MCF 10A (cell line): ENCODE results near the gene TIMM17B. TPM values are rescaled to one million over a fixed set of nuclear protein-coding genes. Genes with fewer than 3 reads are reported as not detected.

Experiments used
- BruUV-seq: library from RNA; stranded (reverse); fragments of 400-500 nt; replicated peaks from 2 replicates; lab custom pipeline; 2021; lab: Mats Ljungman, UMichigan
- CTCF ChIA-PET: fragments of 300-600 bp; sonication (Branson Sonifier 250); formaldehyde crosslinking; extraction: SDS; loops from one replicate; lab custom pipeline; 2021; ENCODE audit warnings: antibody characterized with exemption, inconsistent platforms; lab: Yijun Ruan, JAX
- POLR2A ChIA-PET: fragments of 300-600, 350-650 bp; sonication (Branson Sonifier 250); formaldehyde crosslinking; extraction: SDS; loops from one replicate; lab custom pipeline; 2020; ENCODE audit warnings: antibody characterized with exemption, inconsistent platforms; lab: Yijun Ruan, JAX
- DNase-seq: peaks from one replicate; pipeline ENCODE4 v3.0.0-alpha.2; 2018; ENCODE audit not compliant: unreplicated experiment
- H3K27ac Mint-ChIP-seq: one replicate; pipeline ENCODE4 v1.8.0; 2022; ENCODE audit warnings: mild to moderate bottlenecking, low read depth, mixed read lengths; ENCODE audit not compliant: unreplicated experiment
- H3K27me3 Mint-ChIP-seq: one replicate; pipeline ENCODE4 v1.8.0; 2022; ENCODE audit warnings: mixed read lengths; ENCODE audit not compliant: insufficient read depth, unreplicated experiment
- H3K36me3 Mint-ChIP-seq: one replicate; pipeline ENCODE4 v1.8.0; 2022; ENCODE audit warnings: mild to moderate bottlenecking, moderate library complexity, mixed read lengths; ENCODE audit not compliant: insufficient read depth, unreplicated experiment
- H3K4me1 Mint-ChIP-seq: one replicate; pipeline ENCODE4 v1.8.0; 2022; ENCODE audit warnings: mixed read lengths; ENCODE audit not compliant: insufficient read depth, unreplicated experiment
- H3K4me3 Mint-ChIP-seq: one replicate; pipeline ENCODE4 v1.8.0; 2022; ENCODE audit warnings: mild to moderate bottlenecking, moderate library complexity, mixed read lengths; ENCODE audit not compliant: unreplicated experiment
- H3K9me3 Mint-ChIP-seq: one replicate; pipeline ENCODE4 v1.8.0; 2022; ENCODE audit warnings: mixed read lengths; ENCODE audit not compliant: unreplicated experiment
- intact Hi-C: fragments of 100-400 bp; cut with micrococcal nuclease; formaldehyde crosslinking; loops from 2 replicates; pipeline ENCODE4 v1.14.1; 2022
- total RNA-seq: library from RNA; stranded (reverse); gene quantifications from 2 replicates; pipeline ENCODE4 v1.2.3, GENCODE V29; 2022
- TF ChIP-seq, protein P1 (sequence below): fragments of 200-600 bp; IDR thresholded peaks from one replicate; pipeline ENCODE4 v1.8.0; 2022; ENCODE audit warnings: antibody characterized with exemption, mild to moderate bottlenecking; ENCODE audit not compliant: unreplicated experiment

TIMM17B gene
- total RNA-seq, 1 experiment from 2014 or later = 73.7 TPM

DNA sequence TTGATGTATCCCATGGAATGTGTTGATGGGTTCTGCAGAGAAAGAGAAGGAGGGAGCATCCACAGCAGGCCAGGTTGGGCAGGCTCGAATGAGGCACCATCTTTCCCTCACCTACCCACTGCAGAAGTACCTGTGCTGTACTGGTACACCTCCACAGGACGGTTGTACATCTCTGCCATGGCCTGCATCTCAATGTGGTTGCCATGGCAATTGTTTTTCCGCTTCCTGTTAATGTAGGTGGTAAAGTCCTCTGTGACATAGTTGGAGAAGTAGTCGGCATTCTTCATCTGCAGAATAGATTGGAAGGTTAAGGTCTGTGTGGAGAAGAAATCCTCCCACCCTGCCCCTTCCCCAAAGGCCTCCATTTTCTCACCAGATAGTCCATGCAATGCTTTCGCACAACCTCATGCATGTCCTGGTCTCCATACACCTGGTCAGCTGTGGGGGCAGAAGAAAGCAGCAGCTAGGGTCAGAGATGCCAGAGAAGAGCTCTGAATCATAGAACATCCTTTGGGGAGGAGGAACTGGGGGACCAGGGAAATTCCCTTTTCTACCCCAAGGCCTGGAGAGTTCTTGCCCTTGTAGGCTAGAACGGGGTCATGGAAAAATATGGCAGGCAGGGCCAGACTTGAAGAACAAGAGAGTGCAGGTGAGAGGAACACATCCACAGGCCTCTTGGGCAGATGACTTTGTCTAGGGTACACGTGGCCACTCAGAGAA, 37.2 kb upstream of the TIMM17B start:
- intact Hi-C loops = no loop called here
- POLR2A ChIA-PET = no interaction called here
- CTCF ChIA-PET = no interaction called here

GRCh38 chrX:48933757-48934156, 36.2 kb upstream of the TIMM17B start:
- H3K27ac Mint-ChIP-seq = no peak overlapping the region
- H3K4me3 Mint-ChIP-seq = no peak overlapping the region
- intact Hi-C loops = no loop called here
- H3K36me3 Mint-ChIP-seq = peaks cover 62% of the 10 kb centered on the region
- ChIA-PET POLR2A (no interaction called here), CTCF (no interaction called here)
- no peaks in the 10 kb centered on the region for H3K27me3 Mint-ChIP-seq
- TF ChIP-seq, protein P1, sequence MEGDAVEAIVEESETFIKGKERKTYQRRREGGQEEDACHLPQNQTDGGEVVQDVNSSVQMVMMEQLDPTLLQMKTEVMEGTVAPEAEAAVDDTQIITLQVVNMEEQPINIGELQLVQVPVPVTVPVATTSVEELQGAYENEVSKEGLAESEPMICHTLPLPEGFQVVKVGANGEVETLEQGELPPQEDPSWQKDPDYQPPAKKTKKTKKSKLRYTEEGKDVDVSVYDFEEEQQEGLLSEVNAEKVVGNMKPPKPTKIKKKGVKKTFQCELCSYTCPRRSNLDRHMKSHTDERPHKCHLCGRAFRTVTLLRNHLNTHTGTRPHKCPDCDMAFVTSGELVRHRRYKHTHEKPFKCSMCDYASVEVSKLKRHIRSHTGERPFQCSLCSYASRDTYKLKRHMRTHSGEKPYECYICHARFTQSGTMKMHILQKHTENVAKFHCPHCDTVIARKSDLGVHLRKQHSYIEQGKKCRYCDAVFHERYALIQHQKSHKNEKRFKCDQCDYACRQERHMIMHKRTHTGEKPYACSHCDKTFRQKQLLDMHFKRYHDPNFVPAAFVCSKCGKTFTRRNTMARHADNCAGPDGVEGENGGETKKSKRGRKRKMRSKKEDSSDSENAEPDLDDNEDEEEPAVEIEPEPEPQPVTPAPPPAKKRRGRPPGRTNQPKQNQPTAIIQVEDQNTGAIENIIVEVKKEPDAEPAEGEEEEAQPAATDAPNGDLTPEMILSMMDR = no peak
- no peak for DNase-seq
- H3K4me1 Mint-ChIP-seq = no peaks in the 10 kb centered on the region
- no peaks in the 10 kb centered on the region for H3K9me3 Mint-ChIP-seq
- no TSS peak for BruUV-seq

More for the DNA sequence above, 37.2 kb upstream of the TIMM17B start:
- Mint-ChIP-seq H3K27me3 (no peaks in the 10 kb centered on the region), H3K4me3 (no peak overlapping the region), H3K4me1 (no peaks in the 10 kb centered on the region), H3K9me3 (no peaks in the 10 kb centered on the region), H3K27ac (no peak overlapping the region), H3K36me3 (peaks cover 62% of the 10 kb centered on the region)
- TF ChIP-seq, protein P1 = no peak
- no TSS peak for BruUV-seq
- no peak for DNase-seq

DNA sequence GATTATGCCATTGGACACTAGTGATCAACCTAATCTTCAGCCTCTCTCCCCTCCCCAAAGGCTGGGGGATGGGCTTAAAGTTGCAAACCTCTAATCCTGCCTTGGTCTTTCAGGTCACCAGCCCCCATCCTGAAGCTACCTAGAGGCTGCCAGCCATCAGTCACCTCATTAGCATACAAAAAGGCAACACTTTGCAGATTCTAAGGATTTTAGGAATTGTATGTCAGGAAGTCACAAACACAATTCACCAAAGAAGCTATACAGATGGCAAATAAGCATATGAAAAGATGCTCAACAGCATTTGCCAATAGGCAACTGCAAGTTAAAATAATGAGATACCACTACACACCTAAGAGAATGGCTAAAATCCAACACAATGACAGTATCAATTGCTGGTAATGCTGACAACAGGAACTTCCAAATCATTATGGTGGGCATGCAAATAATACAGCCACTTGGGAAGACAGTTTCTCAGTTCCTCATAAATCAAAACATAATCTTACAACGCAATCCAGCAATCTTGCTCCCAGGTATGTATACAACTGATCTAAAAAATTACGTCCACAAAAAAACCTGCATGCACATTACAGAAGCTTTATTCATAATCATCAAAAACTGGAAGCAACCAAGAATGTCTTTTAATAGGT, 30.3 kb upstream of the TIMM17B start:
- H3K9me3 Mint-ChIP-seq = no peaks in the 10 kb centered on the region
- TF ChIP-seq, protein P1 = no peak

DNA sequence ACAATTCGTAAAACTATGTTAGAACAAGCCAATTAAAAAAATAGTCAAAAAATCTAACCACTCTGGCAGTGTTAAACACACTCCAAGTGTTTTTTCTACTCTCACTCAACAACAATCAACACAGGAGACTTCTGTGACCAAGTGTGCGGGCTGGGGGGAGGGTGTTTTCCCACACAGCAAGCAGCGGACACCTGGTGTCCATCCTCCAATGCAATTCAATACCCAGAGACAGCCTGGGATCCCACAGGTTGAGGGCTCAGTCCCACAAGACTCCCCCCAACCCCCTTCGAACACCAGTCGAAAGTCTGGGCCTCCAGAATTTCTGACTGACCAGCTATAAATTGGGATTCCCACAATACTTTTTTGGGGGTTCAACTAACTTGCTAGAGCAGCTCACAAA, 29.6 kb upstream of the TIMM17B start:
- Mint-ChIP-seq H3K4me1 (no peaks in the 10 kb centered on the region), H3K27ac (no peak overlapping the region), H3K4me3 (no peak overlapping the region), H3K36me3 (peaks cover 50% of the 10 kb centered on the region), H3K9me3 (no peaks in the 10 kb centered on the region), H3K27me3 (no peaks in the 10 kb centered on the region)
- no peak for DNase-seq
- CTCF ChIA-PET = interaction anchor here (0.6 to 1.6 kb wide), 2 partner anchors 9 to 19 kb away, joined by 4 to 5 read pairs; no protein-coding TSS in a partner anchor
- intact Hi-C loops = no loop called here
- TF ChIP-seq, protein P1 = no peak
- BruUV-seq = no TSS peak
- POLR2A ChIA-PET = no interaction called here

More for the DNA sequence above, 30.3 kb upstream of the TIMM17B start:
- ChIA-PET POLR2A (no interaction called here), CTCF (interaction anchor here (1.6 kb wide), 1 partner anchor 18 kb away, joined by 5 read pairs; no protein-coding TSS in a partner anchor)
- intact Hi-C loops = no loop called here
- Mint-ChIP-seq H3K27ac (no peak overlapping the region), H3K4me3 (no peak overlapping the region), H3K27me3 (no peaks in the 10 kb centered on the region), H3K36me3 (peaks cover 54% of the 10 kb centered on the region), H3K4me1 (no peaks in the 10 kb centered on the region)
- no TSS peak for BruUV-seq
- DNase-seq = no peak
